Measurements from ENCODE around the gene NT5C2. TPM values are rescaled to one million over a fixed set of nuclear protein-coding genes. Genes with fewer than 3 reads are reported as not detected.

Gene NT5C2
- total and polyA plus RNA-seq, 2 donors (not counting 3 experiments of a cell fraction or from before 2014, with no cell fraction given), result 47.2 to 69.9 TPM

DNA sequence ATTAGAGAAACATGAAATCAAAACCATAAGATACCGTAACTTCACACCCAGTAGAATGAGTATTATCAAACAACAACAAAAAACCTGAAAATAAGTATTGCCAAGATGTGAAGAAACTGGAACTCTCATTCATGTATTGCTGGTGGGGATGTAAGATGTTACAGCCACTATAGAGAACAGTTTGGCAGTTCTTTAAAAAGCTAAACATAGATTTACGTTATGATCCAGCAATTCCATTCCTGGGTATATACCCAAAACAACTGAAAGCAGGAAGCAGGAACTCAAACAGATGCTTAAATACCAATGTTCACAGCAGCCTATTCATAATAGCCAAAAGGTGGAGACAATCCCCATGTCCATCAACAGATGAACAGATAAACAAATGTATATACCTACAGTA is 72.5 kb downstream of the NT5C2 start:
- Histone ChIP-seq H3K4me3 (replicated peaks in 1 of 3; ENCODE audit: insufficient read depth in 1 of 3, low read depth in 1 of 3, low read length in 3 of 3) (no peak overlapping the region), H4K20me1 (replicated peaks; ENCODE audit: control insufficient read depth, extremely low read depth, insufficient read depth, low read length) (no peaks in the 10 kb centered on the region), H3K27me3 (ENCODE audit: control insufficient read depth in 2 of 2, insufficient read depth in 2 of 2, low read length in 2 of 2) (no peaks in the 10 kb centered on the region), H3K4me2 (ENCODE audit: insufficient read depth, low read length) (no peak overlapping the region), H3K9me3 (replicated peaks; ENCODE audit: control insufficient read depth, insufficient read depth, low read length) (no peaks in the 10 kb centered on the region), H3K4me1 (ENCODE audit: control insufficient read depth, extremely low read depth, insufficient read depth, low read length) (no peaks in the 10 kb centered on the region), H3K9ac (replicated peaks; ENCODE audit: extremely low read depth, insufficient read depth, low read length) (no peak overlapping the region), H3K9me1 (replicated peaks; ENCODE audit: control insufficient read depth, extremely low read depth, insufficient read depth, low read length) (no peaks in the 10 kb centered on the region), H3K36me3 (ENCODE audit: control insufficient read depth in 2 of 2, extremely low read depth in 1 of 2, insufficient read depth in 2 of 2, low read length in 2 of 2) (peaks cover 3 to 4% of the 10 kb centered on the region in 2 experiments), H3K27ac (ENCODE audit: insufficient read depth, low read depth, low read length) (no peak overlapping the region), H3K79me2 (ENCODE audit: control insufficient read depth, insufficient read depth, low read length) (peaks cover 3% of the 10 kb centered on the region), H2AFZ (ENCODE audit: low read depth, low read length) (no peak overlapping the region)
- ChIA-PET POLR2A (no interaction called here), CTCF (interaction anchor here (2.0 kb wide), 1 partner anchor 124 kb away, joined by 11 read pairs; no protein-coding TSS in a partner anchor)
- TF ChIP-seq, protein P1, sequence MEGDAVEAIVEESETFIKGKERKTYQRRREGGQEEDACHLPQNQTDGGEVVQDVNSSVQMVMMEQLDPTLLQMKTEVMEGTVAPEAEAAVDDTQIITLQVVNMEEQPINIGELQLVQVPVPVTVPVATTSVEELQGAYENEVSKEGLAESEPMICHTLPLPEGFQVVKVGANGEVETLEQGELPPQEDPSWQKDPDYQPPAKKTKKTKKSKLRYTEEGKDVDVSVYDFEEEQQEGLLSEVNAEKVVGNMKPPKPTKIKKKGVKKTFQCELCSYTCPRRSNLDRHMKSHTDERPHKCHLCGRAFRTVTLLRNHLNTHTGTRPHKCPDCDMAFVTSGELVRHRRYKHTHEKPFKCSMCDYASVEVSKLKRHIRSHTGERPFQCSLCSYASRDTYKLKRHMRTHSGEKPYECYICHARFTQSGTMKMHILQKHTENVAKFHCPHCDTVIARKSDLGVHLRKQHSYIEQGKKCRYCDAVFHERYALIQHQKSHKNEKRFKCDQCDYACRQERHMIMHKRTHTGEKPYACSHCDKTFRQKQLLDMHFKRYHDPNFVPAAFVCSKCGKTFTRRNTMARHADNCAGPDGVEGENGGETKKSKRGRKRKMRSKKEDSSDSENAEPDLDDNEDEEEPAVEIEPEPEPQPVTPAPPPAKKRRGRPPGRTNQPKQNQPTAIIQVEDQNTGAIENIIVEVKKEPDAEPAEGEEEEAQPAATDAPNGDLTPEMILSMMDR (IDR thresholded peaks at IDR 0.05; ENCODE audit: extremely low read depth in 1 of 2, insufficient read depth in 1 of 2, low read depth in 1 of 2, low read length in 2 of 2), result no peak
- TF ChIP-seq JUN (IDR thresholded peaks at IDR 0.05; ENCODE audit: borderline replicate concordance, insufficient read depth, insufficient read length, low read depth) (no peak), MYC (IDR thresholded peaks at IDR 0.05; ENCODE audit: low read depth, low read length) (no peak)
- dilution Hi-C loops (cut with MboI; ENCODE audit: extremely low pct_ligation_motif_present, low sequenced_read_pairs), result no loop called here
- no TSS peak for BruUV-seq (replicated peaks)
- FAIRE-seq (no peak), DNase-seq (ENCODE audit: low read depth, low spot score) (no peak)
- intact Hi-C loops (cut with micrococcal nuclease), result no loop called here

DNA sequence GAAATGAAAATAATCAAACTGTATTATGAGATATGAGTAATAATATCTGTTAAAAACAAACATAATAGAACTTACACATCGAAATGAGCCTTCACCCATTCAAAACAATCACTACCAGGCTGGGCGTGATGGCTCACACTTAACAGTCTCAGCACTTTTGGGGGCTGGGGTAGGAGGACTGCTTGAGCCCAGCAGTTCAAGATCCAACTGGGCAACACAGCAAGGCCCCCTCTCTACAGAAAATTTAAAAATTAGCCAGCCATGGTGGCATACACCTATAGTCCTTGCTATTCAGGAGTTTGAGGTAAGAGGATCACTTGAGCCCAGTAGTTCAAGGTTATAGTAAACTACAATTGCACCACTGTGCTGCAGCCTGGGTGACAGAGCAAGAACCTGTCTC is 75.8 kb downstream of the NT5C2 start:
- no peak for FAIRE-seq

More for the DNA sequence above, 75.8 kb downstream of the NT5C2 start:
- TF ChIP-seq GATA2 (IDR thresholded peaks at IDR 0.05; ENCODE audit: insufficient read depth, insufficient read length, low read depth, low read length) (no peak), FOS (IDR thresholded peaks at IDR 0.05; ENCODE audit: borderline replicate concordance, insufficient read depth, low read length) (no peak), JUN (IDR thresholded peaks at IDR 0.05; ENCODE audit: borderline replicate concordance, insufficient read depth, insufficient read length, low read depth) (no peak), EZH2 (IDR thresholded peaks at IDR 0.05; ENCODE audit: borderline replicate concordance, low read depth, low read length, severe bottlenecking) (no peak), POLR2A (IDR thresholded peaks at IDR 0.05; ENCODE audit: low read depth, low read length) (no peak), MYC (IDR thresholded peaks at IDR 0.05; ENCODE audit: low read depth, low read length) (no peak), POLR2AphosphoS5 (IDR thresholded peaks at IDR 0.05; ENCODE audit: insufficient read depth, low read depth, low read length) (no peak)
- TF ChIP-seq, protein P2, sequence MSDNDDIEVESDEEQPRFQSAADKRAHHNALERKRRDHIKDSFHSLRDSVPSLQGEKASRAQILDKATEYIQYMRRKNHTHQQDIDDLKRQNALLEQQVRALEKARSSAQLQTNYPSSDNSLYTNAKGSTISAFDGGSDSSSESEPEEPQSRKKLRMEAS (IDR thresholded peaks at IDR 0.05; ENCODE audit: insufficient read depth, insufficient read length), result no peak
- TF ChIP-seq, protein P1 (IDR thresholded peaks at IDR 0.05; ENCODE audit: extremely low read depth in 1 of 2, insufficient read depth in 1 of 2, low read depth in 1 of 2, low read length in 2 of 2), result no peak
- dilution Hi-C loops (cut with MboI; ENCODE audit: extremely low pct_ligation_motif_present, low sequenced_read_pairs), result no loop called here
- no peak overlapping the region for H3K4me3 ChIP-seq (replicated peaks in 1 of 3; ENCODE audit: insufficient read depth in 1 of 3, low read depth in 1 of 3, low read length in 3 of 3)
- no peaks in the 10 kb centered on the region for H3K9me1 ChIP-seq (replicated peaks; ENCODE audit: control insufficient read depth, extremely low read depth, insufficient read depth, low read length)
- BruUV-seq (replicated peaks), result no TSS peak
- CTCF ChIA-PET, result no interaction called here
- no peak overlapping the region for H3K4me2 ChIP-seq (ENCODE audit: insufficient read depth, low read length)
- H3K79me2 ChIP-seq (ENCODE audit: control insufficient read depth, insufficient read depth, low read length), result peaks cover 6% of the 10 kb centered on the region
- H3K27me3 ChIP-seq (ENCODE audit: control insufficient read depth in 2 of 2, insufficient read depth in 2 of 2, low read length in 2 of 2), result no peaks in the 10 kb centered on the region
- H3K36me3 ChIP-seq (ENCODE audit: control insufficient read depth in 2 of 2, extremely low read depth in 1 of 2, insufficient read depth in 2 of 2, low read length in 2 of 2), result no peaks in the 10 kb centered on the region
- no peaks in the 10 kb centered on the region for H3K9me3 ChIP-seq (replicated peaks; ENCODE audit: control insufficient read depth, insufficient read depth, low read length)
- POLR2A ChIA-PET, result no interaction called here
- H3K4me1 ChIP-seq (ENCODE audit: control insufficient read depth, extremely low read depth, insufficient read depth, low read length), result no peaks in the 10 kb centered on the region
- DNase-seq (ENCODE audit: low read depth, low spot score), result no peak
- intact Hi-C loops (cut with micrococcal nuclease), result no loop called here
- H3K27ac ChIP-seq (ENCODE audit: insufficient read depth, low read depth, low read length), result no peak overlapping the region
- H4K20me1 ChIP-seq (replicated peaks; ENCODE audit: control insufficient read depth, extremely low read depth, insufficient read depth, low read length), result no peaks in the 10 kb centered on the region
- no peak overlapping the region for H3K9ac ChIP-seq (replicated peaks; ENCODE audit: extremely low read depth, insufficient read depth, low read length)
- H2AFZ ChIP-seq (ENCODE audit: low read depth, low read length), result no peak overlapping the region

All from endothelial cell of umbilical vein (primary cell).